CD4-positive, alpha-beta T cell treated with Interleukin-12 subunit alpha and Interleukin-12 subunit beta, for 1 hour (primary cell): ENCODE measurements around the gene SLX1B.
"Not testable (repeated sequence)": the region's sequence is repeated elsewhere in the genome, so short reads cannot be mapped to it uniquely, and the experiment has no call there.

Experiments
- DNase-seq: peaks from one replicate; pipeline ENCODE4 v3.0.0-alpha.2; 2020

Gene SLX1B

DNA sequence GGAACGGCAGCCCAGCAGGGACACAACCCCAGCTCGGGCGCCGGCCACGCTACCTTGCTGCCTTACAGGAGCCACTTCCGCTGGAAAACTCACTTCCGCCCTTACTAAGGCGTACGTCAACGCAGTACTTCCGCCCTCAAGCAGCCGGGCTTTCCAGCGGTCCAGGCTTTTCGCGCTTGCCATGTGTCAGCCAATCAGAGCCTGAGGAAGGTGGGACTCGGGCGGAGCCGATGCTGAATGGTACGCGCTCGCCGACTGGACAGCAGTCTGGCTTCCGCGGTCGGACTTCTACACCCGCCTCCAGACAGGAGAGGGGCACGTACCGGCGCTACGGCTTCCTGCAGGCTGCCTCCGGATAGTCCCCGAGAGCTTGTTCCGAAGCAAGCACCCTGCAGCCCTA, at the start of gene SLX1B, which contains the start of gene BOLA2:
Gene SLX1B (plus strand): TSS at position 265 of the 400 bp plus-strand sequence.
Gene BOLA2 (minus strand): TSS at position 83 of the 400 bp plus-strand sequence. CDS start 98 bp downstream, outside the sequence.
- DNase-seq: not testable (repeated sequence)

DNA sequence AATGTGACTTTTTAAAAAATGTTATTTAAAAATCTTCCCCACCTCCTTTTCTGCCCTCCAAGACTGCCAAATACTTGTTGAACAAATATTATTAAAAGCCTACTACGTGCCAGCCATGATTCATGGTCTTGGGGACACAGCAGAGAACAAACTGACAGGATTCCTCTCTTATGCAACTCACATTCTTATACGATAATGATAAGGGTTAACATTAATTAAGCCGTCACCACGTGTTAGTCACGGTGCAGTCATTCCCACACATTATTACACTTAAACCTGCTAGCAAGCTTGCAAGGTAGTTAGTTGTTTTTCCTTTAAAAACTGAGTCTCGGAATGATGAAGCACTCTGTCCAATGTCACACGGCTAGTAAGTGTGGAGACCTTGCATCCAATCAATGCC, 49.1 kb upstream of the SLX1B start:
- DNase-seq: not testable (repeated sequence)

DNA sequence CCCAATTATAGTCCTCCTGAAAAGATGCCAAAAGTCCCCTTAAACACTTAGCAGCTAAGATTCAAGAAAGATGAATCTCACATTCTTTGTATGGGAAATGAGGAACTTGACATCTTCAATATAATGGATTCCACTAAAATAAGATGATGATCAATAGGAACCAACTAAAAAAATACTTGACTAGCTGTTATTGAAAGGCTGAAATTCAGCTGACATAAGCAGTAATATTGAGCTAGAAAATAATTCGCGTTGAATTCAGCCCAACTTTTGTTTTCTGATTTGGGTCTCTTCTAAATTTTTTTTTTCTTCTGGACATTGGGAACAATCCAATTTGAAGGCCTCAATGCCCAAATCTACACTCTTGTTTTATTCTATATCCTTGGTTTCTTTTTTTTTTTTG, 30.7 kb upstream of the SLX1B start:
- DNase-seq: not testable (repeated sequence)

DNA sequence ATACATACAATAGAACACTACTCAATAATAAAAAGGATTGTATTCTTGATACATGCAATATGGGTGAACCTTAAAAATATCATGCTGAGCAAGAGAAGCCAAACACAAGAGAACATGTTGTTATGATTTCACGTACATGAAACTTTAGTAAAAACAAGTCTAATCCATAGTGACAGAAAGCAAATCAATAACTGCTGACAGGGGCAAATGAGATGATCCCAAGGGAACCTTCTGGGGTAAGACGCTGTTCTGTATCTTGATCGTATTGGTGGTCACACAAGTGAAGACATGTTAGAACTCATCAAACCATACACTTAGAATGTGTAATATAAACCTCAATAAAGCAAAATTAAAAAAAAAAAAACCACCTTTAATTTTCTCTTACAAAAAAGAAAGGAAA, 28.9 kb upstream of the SLX1B start:
- DNase-seq: not testable (repeated sequence)

DNA sequence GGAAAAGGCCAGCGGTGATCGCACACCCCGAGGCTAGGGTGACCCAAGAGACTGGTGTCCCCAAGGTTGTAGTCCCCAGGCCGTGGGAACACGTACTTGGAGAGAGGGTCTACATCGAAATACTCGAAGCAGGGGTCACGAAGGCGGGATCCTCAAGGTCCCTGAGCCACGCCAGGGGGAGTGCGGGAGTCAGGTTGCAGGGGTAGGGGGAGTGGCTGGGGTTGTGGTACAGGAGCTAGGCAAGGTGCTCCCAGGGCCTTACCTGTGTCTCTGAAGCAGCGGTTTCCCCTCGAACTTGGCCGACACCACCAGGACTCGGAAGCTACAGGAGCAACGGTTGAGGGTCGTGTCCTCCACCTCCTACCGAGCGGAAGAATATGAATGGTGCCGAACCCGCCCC, 579 bp upstream of the SLX1B start:
- not testable (repeated sequence) for DNase-seq

DNA sequence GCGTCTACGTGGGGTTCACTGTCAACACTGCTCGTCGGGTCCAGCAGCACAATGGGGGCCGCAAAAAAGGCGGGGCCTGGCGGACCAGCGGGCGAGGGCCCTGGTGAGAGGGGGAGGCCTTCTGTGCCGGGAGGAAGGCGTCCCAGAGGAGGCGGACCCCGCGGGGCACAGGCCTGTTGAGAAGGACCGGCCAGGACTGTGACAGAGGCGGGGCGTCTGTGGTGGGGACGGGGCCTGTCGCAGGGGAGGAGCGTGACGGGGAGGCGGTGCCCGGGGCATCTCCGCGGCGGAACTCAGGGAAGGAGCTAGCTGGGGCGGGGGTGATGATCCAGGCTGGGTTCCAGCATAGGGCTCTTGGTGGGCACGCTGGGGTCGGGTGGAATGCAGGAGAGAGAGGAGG, 495 bp downstream of the SLX1B start:
- not testable (repeated sequence) for DNase-seq

DNA sequence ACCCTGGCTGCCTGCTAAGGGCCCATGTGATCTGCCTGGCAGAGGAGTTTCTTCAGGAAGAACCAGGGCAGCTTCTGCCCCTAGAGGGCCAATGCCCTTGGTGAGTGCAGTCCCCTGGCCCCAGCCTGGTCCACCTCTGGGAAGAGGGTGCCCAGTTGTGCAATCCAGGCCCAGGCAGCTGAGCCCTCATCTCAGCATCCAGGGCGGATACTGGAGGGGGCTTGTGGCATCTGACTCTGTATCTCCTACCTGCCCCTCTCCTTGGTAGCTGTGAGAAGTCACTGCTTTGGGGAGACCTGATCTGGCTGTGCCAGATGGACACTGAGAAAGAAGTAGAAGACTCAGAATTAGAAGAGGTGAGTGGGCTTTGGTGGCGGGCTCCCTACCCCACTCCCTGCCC, 3.3 kb downstream of the SLX1B start:
- not testable (repeated sequence) for DNase-seq

DNA sequence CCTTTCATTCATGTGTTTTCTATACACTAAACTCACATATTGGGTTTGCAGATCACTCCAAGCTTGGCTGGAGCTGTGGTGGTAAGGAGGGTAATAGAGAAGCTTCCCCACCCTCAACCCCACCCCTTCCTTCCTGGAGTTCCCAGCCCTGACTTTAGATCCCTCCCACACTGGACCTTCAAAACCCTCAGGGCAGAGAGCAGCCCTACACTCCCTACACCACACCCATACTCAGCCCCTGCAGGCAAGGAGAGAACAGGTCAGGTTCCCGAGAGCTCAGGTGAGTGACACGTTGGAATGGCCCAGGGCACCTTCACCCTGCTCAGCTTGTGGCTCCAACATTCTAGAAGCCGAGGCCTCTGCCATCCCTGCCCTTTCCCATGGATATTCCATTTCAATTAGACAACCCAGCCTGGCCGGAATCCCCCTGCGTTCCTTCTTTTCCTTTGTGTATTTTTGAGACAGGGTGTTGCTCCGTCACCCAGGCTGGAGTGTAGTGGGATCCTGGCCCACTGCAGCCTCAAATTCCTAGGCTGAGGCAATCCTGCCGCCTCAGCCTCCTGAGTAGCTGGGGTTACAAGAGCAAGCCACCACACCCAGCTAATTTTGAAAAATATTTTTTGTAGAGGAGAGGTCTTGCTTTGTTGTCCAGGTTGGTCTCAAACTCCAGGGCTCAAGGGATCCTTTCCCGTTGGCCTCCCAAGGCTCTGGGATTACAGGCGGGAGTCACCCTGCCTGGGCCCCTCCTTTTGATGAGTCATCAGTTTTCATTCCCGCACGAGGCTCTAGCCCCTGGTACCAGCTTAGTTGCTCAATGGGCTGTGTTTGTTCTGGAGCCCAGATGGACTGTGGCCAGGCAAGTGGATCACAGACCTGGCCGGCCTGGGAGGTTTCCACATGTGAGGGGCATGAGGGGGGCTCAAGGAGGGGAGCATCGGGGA, 5.6 kb downstream of the SLX1B start, which contains the start of gene SULT1A4:
Gene SULT1A4 (plus strand): TSS at position 208 of the 941 bp plus-strand sequence. CDS start 1,473 bp downstream, outside the sequence.
- not testable (repeated sequence) for DNase-seq

DNA sequence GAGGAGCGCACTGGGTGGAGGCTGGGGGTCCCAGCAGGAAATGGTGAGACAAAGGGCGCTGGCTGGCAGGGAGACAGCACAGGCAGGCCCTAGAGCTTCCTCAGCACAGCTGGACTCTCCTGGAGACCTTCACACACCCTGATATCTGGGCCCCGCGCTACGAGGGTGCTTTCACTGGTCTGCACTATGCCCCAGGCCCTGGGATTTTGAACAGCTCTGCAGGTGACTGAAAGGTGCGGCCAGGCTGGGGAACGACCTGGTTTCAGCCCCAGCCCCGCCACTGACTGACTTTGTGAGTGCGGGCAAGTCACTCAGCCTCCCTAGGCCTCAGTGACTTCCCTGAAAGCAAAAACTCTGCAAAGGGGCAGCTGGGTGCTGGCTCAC, 6.3 kb downstream of the SLX1B start:
- DNase-seq: not testable (repeated sequence)

DNA sequence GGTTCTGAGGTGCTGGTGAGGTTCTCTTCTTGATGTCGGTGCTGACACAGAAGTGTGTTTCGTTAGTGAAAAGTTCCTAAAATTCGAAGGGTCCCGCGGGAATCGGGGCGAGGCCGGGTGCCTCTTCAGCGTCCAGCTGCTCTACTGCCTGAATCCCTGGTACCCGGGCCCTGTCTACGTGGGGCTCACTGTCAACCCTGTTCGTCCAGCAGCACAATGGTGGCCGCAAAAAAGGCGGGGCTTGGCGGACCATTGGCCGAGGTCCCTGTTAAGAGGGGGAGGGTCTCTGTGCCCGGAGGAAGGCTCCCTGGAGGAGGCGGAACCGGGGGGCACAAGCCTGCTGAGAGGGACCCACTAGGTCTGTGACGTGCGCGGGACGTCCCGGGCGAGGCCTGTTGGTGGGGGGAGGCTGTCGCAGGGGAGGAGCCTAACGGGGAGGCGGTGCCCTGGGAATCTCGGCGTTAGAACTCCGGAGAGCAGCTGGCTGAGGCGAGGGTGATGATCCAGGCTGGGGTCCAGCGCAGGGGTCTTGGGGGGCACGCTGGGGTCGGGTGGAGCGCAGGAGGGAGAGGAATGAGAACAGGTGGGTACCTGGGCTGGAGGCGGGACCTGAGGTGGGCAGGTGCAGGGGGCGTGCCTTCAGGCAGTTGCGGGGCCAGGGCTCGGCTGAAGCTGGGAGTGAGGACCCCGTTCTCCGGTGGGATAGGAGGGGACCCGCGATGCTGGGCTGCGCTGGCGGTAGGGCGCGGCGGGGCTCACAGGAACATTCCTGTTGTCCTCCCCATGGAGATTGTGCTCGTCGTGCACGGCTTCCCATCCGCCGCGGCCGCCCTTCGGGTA, 11.9 kb downstream of the SLX1B start:
- not testable (repeated sequence) for DNase-seq

DNA sequence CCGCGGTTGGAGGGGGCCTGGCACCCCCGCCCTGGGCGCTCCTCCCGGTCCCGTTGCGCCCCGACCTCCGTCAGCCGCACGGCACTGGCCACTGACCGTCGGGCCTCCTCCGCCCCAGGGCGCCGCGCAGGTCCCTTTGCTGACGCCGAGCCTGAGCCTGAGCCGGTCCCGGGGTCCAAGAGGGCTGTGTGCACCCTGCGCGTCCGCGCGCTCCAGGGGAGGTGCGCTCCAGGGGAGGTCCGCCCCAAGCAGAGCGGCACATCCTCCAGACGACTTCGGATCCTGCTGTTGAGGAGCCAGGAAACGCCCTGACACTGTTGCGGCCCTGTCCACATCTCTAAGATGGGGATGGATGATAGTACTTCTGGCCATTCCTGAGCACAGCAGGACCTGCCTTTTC, 12.6 kb downstream of the SLX1B start:
- DNase-seq: not testable (repeated sequence)

DNA sequence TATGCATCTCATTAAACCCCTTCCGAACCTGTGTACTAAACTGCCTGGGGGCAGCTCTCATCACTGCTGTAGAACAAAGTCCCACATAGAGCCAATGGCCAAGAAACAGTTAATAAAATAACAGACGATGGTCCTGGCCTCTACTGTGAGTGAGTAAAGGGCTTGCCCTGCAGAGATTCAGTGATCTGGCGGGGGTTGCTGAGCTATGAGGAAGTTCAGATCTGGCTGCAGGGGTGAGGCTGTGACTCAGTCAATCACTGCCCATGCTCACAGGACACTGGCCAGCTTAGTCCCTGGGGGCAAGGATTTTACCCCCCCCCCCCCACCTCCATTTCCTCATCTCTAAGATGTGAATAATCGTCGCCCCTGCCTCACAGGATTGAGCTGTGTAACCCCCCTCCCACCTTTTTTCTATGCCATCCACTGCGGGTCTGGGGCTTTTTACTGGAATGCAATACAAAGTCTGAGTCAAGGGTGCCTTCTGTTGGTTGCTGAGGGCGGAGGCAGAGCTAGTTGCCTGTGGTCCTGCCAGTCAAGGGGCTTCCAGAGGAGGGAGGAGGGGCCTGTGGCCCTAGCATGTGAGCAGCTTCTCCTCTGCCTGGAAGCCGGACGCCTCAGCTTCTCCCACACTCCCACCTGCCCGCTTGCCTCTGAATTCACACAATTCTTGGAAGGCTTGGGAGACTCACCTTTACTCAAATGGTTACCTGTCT, 13.5 kb downstream of the SLX1B start:
- not testable (repeated sequence) for DNase-seq

DNA sequence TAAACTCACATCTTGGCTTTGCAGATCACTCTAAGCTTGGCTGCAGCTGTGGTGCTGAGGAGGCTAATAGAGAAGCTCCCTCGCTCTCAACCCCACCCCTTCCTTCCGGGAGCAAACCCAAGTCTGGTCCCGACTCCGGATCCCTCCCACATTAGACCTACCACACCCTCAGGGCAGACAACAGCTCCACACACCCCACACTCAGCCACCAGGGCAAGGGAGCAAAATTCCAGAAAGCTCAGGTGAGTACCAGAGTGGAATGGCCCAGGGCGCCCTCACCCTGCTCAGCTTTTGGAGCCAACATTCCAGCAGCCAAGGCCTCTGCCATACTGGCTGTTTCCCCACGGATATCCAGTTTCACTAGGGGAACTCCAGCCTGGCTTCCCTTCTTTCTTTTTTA, 15.3 kb downstream of the SLX1B start:
- peak; percentile 76 for DNase-seq

DNA sequence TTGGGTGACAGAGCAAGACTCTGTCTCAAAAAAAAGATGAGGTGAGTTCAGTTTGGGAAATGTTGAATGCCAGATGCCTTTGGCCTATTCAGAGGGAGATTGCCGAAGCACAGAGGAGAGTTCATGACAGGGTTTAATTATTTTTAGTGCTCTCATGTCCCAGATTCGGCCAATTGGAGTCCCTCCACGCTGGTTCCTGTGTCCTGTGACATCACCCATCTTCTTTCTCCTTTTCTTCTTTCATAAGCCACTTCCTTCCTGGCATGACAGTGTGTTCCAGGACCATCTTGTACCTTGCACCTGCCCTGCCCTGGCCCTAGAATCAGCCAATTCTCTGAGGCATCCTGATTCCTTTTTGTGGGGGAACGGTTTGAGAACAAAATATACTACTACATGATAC, 17.7 kb downstream of the SLX1B start:
- DNase-seq: not testable (repeated sequence)

DNA sequence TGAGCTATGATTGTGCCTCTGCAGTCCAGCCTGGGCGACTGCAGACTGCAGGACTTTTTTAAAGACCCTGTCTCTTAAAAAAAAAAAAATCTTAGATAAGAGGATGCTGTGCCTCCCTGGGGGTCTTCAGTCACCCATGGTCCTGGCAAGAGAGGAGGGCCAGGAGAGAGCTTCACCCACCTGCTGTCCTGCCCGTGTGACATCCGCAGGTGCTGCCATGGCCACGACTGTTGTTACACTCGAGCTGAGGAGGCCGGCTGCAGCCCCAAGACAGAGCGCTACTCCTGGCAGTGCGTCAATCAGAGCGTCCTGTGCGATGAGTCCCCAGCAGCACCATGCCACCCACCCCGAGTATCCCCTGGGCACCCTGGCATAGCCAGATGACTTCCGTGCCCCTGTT, 27.9 kb downstream of the SLX1B start:
- DNase-seq: not testable (repeated sequence)

DNA sequence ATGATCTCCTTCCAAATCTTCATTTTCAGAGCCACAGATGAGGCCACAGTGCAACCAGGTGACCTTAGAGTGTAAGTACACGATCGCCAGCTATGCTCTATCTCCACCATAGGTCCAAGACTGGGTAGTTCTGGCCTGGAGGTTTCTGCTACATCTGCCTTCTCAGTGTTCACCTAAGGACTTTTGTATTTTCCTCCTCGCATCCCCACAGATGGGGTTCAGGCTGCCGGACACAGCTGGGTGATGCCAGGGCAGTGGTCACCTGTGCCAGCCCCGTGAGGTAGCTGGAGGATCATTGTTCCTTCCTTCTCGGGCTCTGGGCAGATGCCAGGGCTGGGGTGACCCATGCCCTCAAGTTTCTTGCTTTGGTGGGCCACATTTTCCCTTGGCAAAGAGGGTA, 52.0 kb downstream of the SLX1B start, which contains the start of gene NPIPB12:
Gene NPIPB12 (minus strand): TSS at position 101 of the 400 bp plus-strand sequence.
- DNase-seq: not testable (repeated sequence)
